ENCODE data around the gene TMEM54.

DNA sequence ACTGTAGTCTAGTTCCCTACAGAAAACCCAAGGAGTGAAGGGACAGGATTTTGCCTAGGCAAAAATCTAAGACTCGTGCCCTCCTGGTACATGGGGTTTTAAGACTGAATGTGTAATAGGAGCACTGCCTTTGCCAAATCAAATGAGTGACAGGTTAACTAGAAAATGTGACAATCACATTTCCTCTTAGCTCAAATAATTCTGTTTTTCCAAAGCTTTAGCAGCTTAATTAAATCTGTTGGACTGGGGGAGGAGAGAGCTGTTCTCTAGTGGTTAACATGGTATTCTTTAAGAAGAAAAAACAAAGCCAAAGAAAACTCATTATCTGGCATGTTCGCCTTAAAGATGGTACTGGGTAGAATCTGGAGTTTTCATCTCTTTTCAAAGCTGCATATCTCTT lies 43.1 kb downstream of the TMEM54 start:
- TF ChIP-seq CREM (IDR thresholded peaks at IDR 0.05; ENCODE audit: low read depth) (no peak), CTCF (IDR thresholded peaks at IDR 0.05 in 2 of 3, conservative IDR thresholded peaks at IDR 0.05 in 1 of 3; ENCODE audit: insufficient read depth in 2 of 3, low read depth in 1 of 3, low read length in 3 of 3) (no peak), U2AF1 (optimal IDR thresholded peaks at IDR 0.05; ENCODE audit: low read depth, low read length) (no peak), NFIC (IDR thresholded peaks at IDR 0.05) (no peak), ZBTB1 (CRISPR knock-in tag; IDR thresholded peaks at IDR 0.05; ENCODE audit: borderline replicate concordance, low read depth) (no peak), IFI16 (CRISPR knock-in tag; IDR thresholded peaks at IDR 0.05) (no peak), ZNF589 (CRISPR knock-in tag; IDR thresholded peaks at IDR 0.05; ENCODE audit: low read depth) (no peak), FOXK2 (conservative IDR thresholded peaks at IDR 0.05 in 1 of 2, IDR thresholded peaks at IDR 0.05 in 1 of 2; ENCODE audit: low read depth in 2 of 2) (no peak), TARDBP (IDR thresholded peaks at IDR 0.05) (no peak), TAF1 (IDR thresholded peaks at IDR 0.05; ENCODE audit: control insufficient read depth, extremely low read depth, insufficient read depth, low read length, severe bottlenecking) (no peak), NCOR1 (IDR thresholded peaks at IDR 0.05) (no peak), MYNN (IDR thresholded peaks at IDR 0.05) (no peak), MYNN (CRISPR knock-in tag; IDR thresholded peaks at IDR 0.05) (no peak), POLR2A (conservative IDR thresholded peaks at IDR 0.05) (no peak)
- TF ChIP-seq, protein P1, sequence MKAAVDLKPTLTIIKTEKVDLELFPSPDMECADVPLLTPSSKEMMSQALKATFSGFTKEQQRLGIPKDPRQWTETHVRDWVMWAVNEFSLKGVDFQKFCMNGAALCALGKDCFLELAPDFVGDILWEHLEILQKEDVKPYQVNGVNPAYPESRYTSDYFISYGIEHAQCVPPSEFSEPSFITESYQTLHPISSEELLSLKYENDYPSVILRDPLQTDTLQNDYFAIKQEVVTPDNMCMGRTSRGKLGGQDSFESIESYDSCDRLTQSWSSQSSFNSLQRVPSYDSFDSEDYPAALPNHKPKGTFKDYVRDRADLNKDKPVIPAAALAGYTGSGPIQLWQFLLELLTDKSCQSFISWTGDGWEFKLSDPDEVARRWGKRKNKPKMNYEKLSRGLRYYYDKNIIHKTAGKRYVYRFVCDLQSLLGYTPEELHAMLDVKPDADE (conservative IDR thresholded peaks at IDR 0.05; ENCODE audit: control insufficient read depth, low read depth, low read length) = no peak

All from K562 (cell line).